K562 (cell line): ENCODE measurements around the gene JDP2. TPM values are rescaled to one million over a fixed set of nuclear protein-coding genes. Genes with fewer than 3 reads are reported as not detected.

Experiments used
- ATAC-seq: fragments of 200-7000 bp; cut with Tn5 transposase; 3 replicates; pipeline ENCODE4 v1.9.1; 2020; ENCODE audit warnings: moderate library complexity
- BruUV-seq: library from RNA; stranded (reverse); fragments of 400-500 nt; replicated peaks from 2 replicates; lab custom pipeline; 2021; lab: Mats Ljungman, UMichigan
- CTCF ChIA-PET: fragments of 300-600 bp; formaldehyde crosslinking; extraction: SDS; loops from one replicate; lab custom pipeline; 2021; ENCODE audit warnings: low intra/inter-chr PET ratio; lab: Yijun Ruan, JAX
- POLR2A ChIA-PET: fragments of 300-600, 350-650 bp; sonication (Branson Sonifier 250); formaldehyde crosslinking; extraction: SDS; loops from one replicate; lab custom pipeline; 2021; ENCODE audit warnings: antibody characterized with exemption, inconsistent platforms; lab: Yijun Ruan, JAX
- DNase-seq, 4 experiments: peaks; one replicate each; pipeline versions ENCODE4 v3.0.0 to v3.0.0-alpha.2; 2011 to 2018; ENCODE audit warnings: low spot score in 3 of 4, mixed read lengths in 3 of 4; ENCODE audit errors: extremely low read depth in 1 of 4
- FAIRE-seq: peaks from 2 replicates; lab custom pipeline; 2011; peaks lifted over from hg19 to GRCh38; lab: Jason Lieb, UNC
- H2AFZ ChIP-seq: 2 replicates; pipeline ENCODE4 v1.6.0; 2011; ENCODE audit warnings: low read depth, low read length, control low read depth, inconsistent platforms
- H3K27ac ChIP-seq: fragments of 200-600 bp; 3 replicates; pipeline ENCODE4 v1.8.0; 2011; ENCODE audit warnings: low read depth, mild to moderate bottlenecking, control low read depth, inconsistent platforms, low read length, moderate library complexity, mixed read lengths; ENCODE audit errors: extremely low read depth
- H3K27me3 ChIP-seq, 2 experiments: fragments of 300-600 bp in 1 of 2; 2 replicates in 1 of 2; 3 replicates in 1 of 2; pipeline versions ENCODE4 v1.6.0 to v1.8.0; 2011; ENCODE audit warnings: inconsistent platforms in 2 of 2, low read length in 2 of 2, mild to moderate bottlenecking in 1 of 2, mixed read lengths in 1 of 2, moderate library complexity in 1 of 2; ENCODE audit not compliant: control insufficient read depth in 2 of 2, insufficient read depth in 2 of 2
- H3K36me3 ChIP-seq: fragments of 300-600 bp; 3 replicates; pipeline ENCODE4 v1.8.0; 2011; ENCODE audit warnings: mild to moderate bottlenecking, low read length, inconsistent platforms; ENCODE audit not compliant: control insufficient read depth, insufficient read depth
- H3K4me1 ChIP-seq, 2 experiments: fragments of 200-600 bp in 1 of 2; replicated peaks in 1 of 2; 2 replicates in 1 of 2; 3 replicates in 1 of 2; pipeline versions ENCODE4 v1.5.1 to v1.8.0; 2011; ENCODE audit warnings: inconsistent platforms in 2 of 2, low read length in 2 of 2, mild to moderate bottlenecking in 1 of 2, mixed read lengths in 1 of 2, moderate library complexity in 1 of 2; ENCODE audit not compliant: control insufficient read depth in 2 of 2, insufficient read depth in 2 of 2
- H3K4me2 ChIP-seq: 2 replicates; pipeline ENCODE4 v1.6.1; 2011; ENCODE audit warnings: low read length, control low read depth, inconsistent platforms, mixed read lengths; ENCODE audit not compliant: insufficient read depth
- H3K4me3 ChIP-seq: fragments of 200-600 bp; sonication (generic), shearing (Covaris generic); 2 replicates; pipeline ENCODE4 v1.5.1; 2016; ENCODE audit warnings: control low read depth, inconsistent platforms
- H3K79me2 ChIP-seq: fragments of 200-600 bp; 3 replicates; pipeline ENCODE4 v1.8.0; 2011; ENCODE audit warnings: low read length, inconsistent platforms; ENCODE audit not compliant: control insufficient read depth, insufficient read depth
- H3K9ac ChIP-seq, 2 experiments: 2 replicates each; pipeline versions ENCODE4 v1.6.0 to v1.6.1; 2011; ENCODE audit warnings: low read depth in 2 of 2, low read length in 2 of 2, control low read depth in 1 of 2, inconsistent platforms in 1 of 2, mild to moderate bottlenecking in 1 of 2, mixed read lengths in 1 of 2; ENCODE audit not compliant: insufficient read depth in 1 of 2
- H3K9me1 ChIP-seq: one replicate; pipeline ENCODE4 v1.6.0; 2011; ENCODE audit warnings: inconsistent platforms, mild to moderate bottlenecking, low read length, moderate library complexity; ENCODE audit not compliant: control insufficient read depth, insufficient read depth
- H3K9me3 ChIP-seq: replicated peaks from 2 replicates; pipeline ENCODE4 v1.5.1; 2011; ENCODE audit warnings: low read depth, low read length, inconsistent platforms; ENCODE audit not compliant: control insufficient read depth, insufficient read depth
- H4K20me1 ChIP-seq: replicated peaks from 2 replicates; pipeline ENCODE4 v1.6.1; 2011; ENCODE audit warnings: low read length, inconsistent platforms, mixed read lengths; ENCODE audit not compliant: control insufficient read depth, insufficient read depth
- ASH1L ChIP-seq: fragments of 450-650 bp; IDR thresholded peaks from 2 replicates; pipeline ENCODE4 v1.6.1; 2018; ENCODE audit warnings: borderline replicate concordance, mild to moderate bottlenecking, low read depth; ENCODE audit not compliant: partially characterized antibody
- FOXK2 ChIP-seq, 2 experiments: fragments of 450-650 bp; IDR thresholded peaks in 1 of 2; conservative IDR thresholded peaks in 1 of 2; 2 replicates each; pipeline ENCODE4 v1.6.1; 2016; ENCODE audit warnings: low read depth in 2 of 2, mild to moderate bottlenecking in 1 of 2
- NR1H2 ChIP-seq: sonication (generic); formaldehyde crosslinking; IDR thresholded peaks from 2 replicates; pipeline ENCODE4 v1.4.0; 2020; ENCODE audit warnings: mild to moderate bottlenecking, missing genetic modification reagents
- ZNF507 ChIP-seq: conservative IDR thresholded peaks from 2 replicates; pipeline ENCODE4 v1.6.1; 2017; ENCODE audit warnings: missing genetic modification characterization, missing compliant biosample characterization
- WGBS: fragments of 100-300 bp; shearing (Covaris generic); methylation state at CpG from one replicate; pipeline ENCODE4 v1.1.6; 2016; ENCODE audit warnings: low coverage, mixed read lengths; ENCODE audit not compliant: insufficient coverage; ENCODE audit errors: missing lambda C conversion rate; 5-methylcytosine and 5-hydroxymethylcytosine counted together
- in situ Hi-C: fragments of 300-500 bp; cut with MboI; formaldehyde crosslinking; loops from 4 replicates; pipeline ENCODE4 v1.15.0; 2018; ENCODE audit warnings: inconsistent platforms, mixed read lengths
- intact Hi-C: fragments of 100-400 bp; cut with micrococcal nuclease; formaldehyde crosslinking; loops from 2 replicates; pipeline ENCODE4 v1.14.2; 2022
- polyA plus RNA-seq, 8 experiments: library from polyadenylated mRNA; depleted of rRNA in 4 of 8; stranded (reverse) in 5 of 8; unstranded in 3 of 8; fragments of >200 nt; fragmentation: Nextera tagmentation in 2 of 8; fragmentation: Illumina TruSeq in 1 of 8; extraction: Ambion mirVana in 2 of 8; extraction: Trizol in 1 of 8; gene quantifications; 2 replicates each; pipeline versions ENCODE4 v1.2.1 to v1.2.3, GENCODE V29; 2011 to 2014; ENCODE audit warnings: inconsistent platforms in 1 of 8, missing spikeins in 1 of 8
- total RNA-seq, 7 experiments: library from RNA; depleted of rRNA in 6 of 7; stranded (reverse); fragments of >200 nt in 6 of 7; fragmentation: Illumina TruSeq in 2 of 7; extraction: Trizol in 2 of 7; gene quantifications; 2 replicates each; pipeline versions ENCODE4 v1.2.1 to v1.2.3, GENCODE V29; 2011 to 2021; ENCODE audit warnings: low replicate concordance in 1 of 7
- TF ChIP-seq, protein P1 (sequence below): IDR thresholded peaks from 3 replicates; pipeline ENCODE4 v1.6.1; 2011; ENCODE audit warnings: borderline replicate concordance, mild to moderate bottlenecking, moderate library complexity; ENCODE audit not compliant: insufficient read length; ENCODE audit errors: extremely low read depth

JDP2 gene
- total and polyA plus RNA-seq, 9 of the 15 experiments (the other 6 are each of a cell fraction or from before 2014, with no cell fraction given), result 0.27 to 13.8 (median 3.1) TPM

DNA sequence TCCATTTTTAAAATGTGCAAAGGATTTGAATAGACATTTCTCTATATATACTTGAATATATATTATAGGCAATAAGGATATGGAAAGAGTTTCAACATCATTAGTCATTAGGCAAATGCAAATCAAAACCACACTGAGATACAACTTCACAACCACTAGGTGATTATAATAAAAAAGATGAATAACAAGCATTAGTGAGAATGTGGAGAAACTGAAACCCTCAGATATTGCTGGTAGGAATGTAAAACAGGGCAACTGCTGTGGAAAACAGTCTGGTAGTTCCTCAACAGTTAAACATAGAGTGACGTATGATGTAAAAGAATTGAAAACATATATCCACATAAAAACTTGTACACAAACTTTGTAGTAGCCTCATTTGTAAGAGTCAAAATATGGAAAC, 82.7 kb downstream of the JDP2 start:
- in situ Hi-C loops, result no loop called here
- no peaks in the 10 kb centered on the region for H3K9me3 ChIP-seq
- WGBS, result 42% methylated on average over 1 of the region's 1 CpG
- H2AFZ ChIP-seq, result no peak overlapping the region
- peaks cover 0 to 8% of the 10 kb centered on the region in 2 experiments; a peak in 1 of 5 replicates for H3K27me3 ChIP-seq
- TF ChIP-seq, protein P1, sequence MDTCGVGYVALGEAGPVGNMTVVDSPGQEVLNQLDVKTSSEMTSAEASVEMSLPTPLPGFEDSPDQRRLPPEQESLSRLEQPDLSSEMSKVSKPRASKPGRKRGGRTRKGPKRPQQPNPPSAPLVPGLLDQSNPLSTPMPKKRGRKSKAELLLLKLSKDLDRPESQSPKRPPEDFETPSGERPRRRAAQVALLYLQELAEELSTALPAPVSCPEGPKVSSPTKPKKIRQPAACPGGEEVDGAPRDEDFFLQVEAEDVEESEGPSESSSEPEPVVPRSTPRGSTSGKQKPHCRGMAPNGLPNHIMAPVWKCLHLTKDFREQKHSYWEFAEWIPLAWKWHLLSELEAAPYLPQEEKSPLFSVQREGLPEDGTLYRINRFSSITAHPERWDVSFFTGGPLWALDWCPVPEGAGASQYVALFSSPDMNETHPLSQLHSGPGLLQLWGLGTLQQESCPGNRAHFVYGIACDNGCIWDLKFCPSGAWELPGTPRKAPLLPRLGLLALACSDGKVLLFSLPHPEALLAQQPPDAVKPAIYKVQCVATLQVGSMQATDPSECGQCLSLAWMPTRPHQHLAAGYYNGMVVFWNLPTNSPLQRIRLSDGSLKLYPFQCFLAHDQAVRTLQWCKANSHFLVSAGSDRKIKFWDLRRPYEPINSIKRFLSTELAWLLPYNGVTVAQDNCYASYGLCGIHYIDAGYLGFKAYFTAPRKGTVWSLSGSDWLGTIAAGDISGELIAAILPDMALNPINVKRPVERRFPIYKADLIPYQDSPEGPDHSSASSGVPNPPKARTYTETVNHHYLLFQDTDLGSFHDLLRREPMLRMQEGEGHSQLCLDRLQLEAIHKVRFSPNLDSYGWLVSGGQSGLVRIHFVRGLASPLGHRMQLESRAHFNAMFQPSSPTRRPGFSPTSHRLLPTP, result no peak
- TF ChIP-seq ASH1L (no peak), NR1H2 (CRISPR knock-in tag) (no peak), ZNF507 (tag) (no peak), FOXK2 (conservative IDR thresholded peaks at IDR 0.05 in 1 of 2, IDR thresholded peaks at IDR 0.05 in 1 of 2; ENCODE audit: low read depth in 2 of 2) (no peak)
- no TSS peak for BruUV-seq
- no peaks in the 10 kb centered on the region for H3K36me3 ChIP-seq
- no peak overlapping the region for H3K4me3 ChIP-seq
- H3K4me1 ChIP-seq, result peaks cover 0 to 9% of the 10 kb centered on the region in 2 experiments; a peak in 3 of 5 replicates
- no peak for ATAC-seq
- no peak overlapping the region for H3K27ac ChIP-seq
- CTCF ChIA-PET, result no interaction called here
- FAIRE-seq, result no peak
- no peaks in the 10 kb centered on the region for H3K9me1 ChIP-seq
- no peak overlapping the region for H3K9ac ChIP-seq
- H3K4me2 ChIP-seq, result no peak overlapping the region
- no peaks in the 10 kb centered on the region for H4K20me1 ChIP-seq
- no peak for DNase-seq
- intact Hi-C loops, result no loop called here
- no peaks in the 10 kb centered on the region for H3K79me2 ChIP-seq
- POLR2A ChIA-PET, result no interaction called here
